GM18511 (cell line): ENCODE data around the gene PNP.
"Not testable (repeated sequence)": the region's sequence is repeated elsewhere in the genome, so short reads cannot be mapped to it uniquely, and the experiment has no call there.

ENCODE experiments used
- ATAC-seq: cut with Tn5 transposase; IDR thresholded peaks from one replicate; pipeline ENCODE4 v1.9.1; 2021; ENCODE audit warnings: mild to moderate bottlenecking, moderate library complexity; ENCODE audit not compliant: unreplicated experiment

Gene PNP

GRCh38 chr14:20489093-20489994 lies 20.1 kb downstream of the PNP start:
- peak; percentile 44 for ATAC-seq

DNA sequence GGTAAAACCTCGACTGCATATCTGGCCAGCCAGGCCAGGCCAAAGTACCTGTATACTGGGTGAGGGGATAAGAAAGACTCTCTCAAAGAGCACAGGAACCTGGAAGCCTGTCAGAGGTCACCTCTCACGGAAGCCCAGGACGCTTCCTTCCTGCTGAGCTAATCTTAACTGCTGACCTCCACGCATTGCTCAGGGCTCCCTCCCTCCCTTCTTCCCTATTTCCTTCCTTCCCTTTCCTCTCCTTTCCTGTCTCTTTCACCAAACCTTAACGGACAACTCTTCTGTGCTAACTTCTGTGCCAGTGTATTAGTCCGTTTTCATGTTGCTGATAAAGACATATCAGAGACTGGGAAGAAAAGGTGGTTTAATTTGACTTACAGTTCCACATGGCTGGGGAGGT lies 21.4 kb downstream of the PNP start:
- no peak for ATAC-seq

GRCh38 chr14:20492486-20492885 lies 23.3 kb downstream of the PNP start:
- ATAC-seq, result no peak

GRCh38 chr14:20493634-20494033 lies 24.4 kb downstream of the PNP start:
- no peak for ATAC-seq

DNA sequence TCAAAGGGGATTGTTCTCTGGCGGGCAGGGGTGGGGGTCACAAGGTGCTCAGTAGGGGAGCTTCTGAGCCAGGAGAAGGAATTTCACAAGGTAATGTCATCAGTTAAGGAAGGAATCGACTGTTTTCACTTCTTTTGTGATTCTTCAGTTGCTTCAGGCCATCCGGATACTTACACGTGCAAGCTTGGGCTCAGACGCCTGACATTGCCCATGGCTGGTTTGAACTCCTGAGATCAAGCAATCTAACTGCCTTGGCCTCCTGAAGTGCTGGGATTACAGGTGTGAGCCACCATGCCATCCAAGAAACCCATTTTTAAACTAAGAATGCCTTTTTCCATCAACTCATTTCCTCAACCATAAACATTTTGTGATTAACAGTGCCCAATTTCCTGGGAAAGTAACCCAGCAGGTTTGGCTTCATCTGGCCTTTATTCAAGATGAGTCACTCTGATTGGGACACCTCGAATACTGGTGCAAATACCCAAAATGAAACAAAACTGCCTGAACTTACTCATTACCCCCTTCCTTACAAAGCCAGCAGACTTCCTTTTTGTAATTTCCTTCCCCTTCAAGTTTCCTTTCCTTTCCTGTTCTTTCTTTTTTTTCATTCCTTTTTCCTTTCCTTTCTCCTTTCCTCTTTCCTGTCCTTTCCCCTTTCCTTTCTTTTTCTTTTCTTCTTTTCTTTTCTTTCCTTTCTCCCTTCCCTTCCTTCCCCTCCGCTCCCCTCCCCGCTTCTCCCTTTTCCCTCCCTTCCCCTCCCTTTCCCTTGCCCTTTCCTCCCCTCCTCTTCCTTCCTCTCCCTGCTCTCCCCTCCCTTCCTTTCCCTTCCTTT lies 25.9 kb downstream of the PNP start:
- ATAC-seq, result no peak

DNA sequence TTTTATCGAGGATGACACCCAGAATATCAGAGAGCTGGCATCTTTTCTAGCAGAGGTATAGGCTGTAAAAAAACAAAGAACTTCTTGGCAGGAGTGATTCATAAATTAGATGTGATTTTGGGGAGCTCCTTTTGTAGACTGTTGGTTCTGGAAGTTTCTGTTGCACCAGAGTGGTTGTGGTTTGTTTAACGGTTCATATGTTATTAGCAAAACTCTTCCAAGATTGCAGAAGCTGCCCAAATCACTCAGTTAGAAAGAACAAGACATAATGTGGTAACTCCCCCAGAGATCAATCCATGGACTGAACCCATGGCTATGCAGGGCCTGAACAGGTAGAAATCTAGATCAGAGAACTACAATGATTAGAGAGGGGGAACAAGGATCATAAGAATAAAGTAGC lies 29.4 kb downstream of the PNP start:
- no peak for ATAC-seq

- ATAC-seq, result no peak
Observed at GRCh38 chr14:20499108-20499507, 29.9 kb downstream of the PNP start.

DNA sequence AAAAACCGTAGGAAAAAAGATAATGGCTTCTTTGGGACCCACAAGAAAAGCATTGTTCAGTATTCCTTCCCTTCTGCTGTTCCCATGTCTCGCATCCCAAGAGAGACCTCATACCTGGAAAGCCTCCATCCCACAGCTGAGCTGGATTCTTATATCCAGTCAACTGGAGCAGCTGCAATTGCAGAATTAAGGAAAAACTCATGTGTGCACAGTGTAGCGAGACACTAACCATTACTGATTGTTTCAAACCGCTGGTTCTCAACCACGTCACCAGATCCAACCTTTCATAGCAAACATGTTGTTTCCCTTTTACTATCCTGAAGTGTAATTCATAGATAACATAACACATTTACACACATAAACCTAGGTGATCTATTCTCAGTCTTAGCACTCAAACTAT lies 30.7 kb downstream of the PNP start:
- no peak for ATAC-seq

- ATAC-seq, result no peak
Observed at GRCh38 chr14:20501346-20501745, 32.1 kb downstream of the PNP start.

- no peak for ATAC-seq
Observed at GRCh38 chr14:20503898-20504297, 34.7 kb downstream of the PNP start.

DNA sequence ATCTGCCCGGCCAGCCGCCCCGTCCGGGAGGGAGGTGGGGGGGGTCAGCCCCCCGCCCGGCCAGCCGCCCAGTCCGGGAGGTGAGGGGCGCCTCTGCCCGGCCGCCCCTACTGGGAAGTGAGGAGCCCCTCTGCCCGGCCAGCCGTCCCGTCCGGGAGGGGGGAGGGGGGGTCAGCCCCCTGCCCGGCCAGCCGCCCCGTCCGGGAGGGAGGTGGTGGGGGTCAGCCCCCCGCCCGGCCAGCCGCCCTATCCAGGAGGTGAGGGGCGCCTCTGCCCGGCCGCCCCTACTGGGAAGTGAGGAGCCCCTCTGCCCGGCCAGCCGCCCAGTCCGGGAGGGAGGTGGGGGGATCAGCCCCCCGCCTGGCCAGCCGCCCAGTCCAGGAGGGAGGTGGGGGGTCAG lies 37.1 kb downstream of the PNP start:
- ATAC-seq, result not testable (repeated sequence)

DNA sequence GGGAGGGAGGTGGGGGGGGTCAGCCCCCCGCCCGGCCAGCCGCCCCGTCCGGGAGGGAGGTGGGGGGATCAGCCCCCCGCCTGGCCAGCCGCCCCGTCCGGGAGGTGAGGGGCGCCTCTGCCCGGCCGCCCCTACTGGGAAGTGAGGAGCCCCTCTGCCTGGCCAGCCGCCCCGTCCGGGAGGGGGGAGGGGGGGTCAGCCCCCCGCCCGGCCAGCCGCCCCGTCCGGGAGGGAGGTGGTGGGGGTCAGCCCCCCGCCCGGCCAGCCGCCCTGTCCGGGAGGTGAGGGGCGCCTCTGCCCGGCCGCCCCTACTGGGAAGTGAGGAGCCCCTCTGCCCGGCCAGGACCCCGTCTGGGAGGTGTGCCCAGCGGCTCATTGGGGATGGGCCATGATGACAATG lies 37.5 kb downstream of the PNP start:
- not testable (repeated sequence) for ATAC-seq

DNA sequence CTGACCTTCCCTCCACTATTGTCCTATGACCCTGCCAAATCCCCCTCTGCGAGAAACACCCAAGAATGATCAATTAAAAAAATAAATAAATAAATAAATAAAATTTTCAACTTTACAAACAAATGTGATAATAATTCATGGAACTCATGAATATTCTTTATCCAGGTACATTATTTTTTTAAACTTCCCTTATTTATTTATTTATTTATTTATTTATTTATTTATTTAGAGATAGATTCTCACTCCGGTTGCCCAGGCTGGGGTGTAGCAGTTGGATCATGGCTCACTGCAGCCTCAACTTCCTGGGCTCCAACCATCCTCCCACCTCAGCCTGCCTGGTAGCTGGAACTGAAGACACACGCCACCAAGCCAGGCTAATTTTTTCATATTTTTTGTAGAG lies 38.3 kb downstream of the PNP start:
- not testable (repeated sequence) for ATAC-seq

- ATAC-seq, result no peak
Observed at GRCh38 chr14:20508367-20508766, 39.2 kb downstream of the PNP start.

DNA sequence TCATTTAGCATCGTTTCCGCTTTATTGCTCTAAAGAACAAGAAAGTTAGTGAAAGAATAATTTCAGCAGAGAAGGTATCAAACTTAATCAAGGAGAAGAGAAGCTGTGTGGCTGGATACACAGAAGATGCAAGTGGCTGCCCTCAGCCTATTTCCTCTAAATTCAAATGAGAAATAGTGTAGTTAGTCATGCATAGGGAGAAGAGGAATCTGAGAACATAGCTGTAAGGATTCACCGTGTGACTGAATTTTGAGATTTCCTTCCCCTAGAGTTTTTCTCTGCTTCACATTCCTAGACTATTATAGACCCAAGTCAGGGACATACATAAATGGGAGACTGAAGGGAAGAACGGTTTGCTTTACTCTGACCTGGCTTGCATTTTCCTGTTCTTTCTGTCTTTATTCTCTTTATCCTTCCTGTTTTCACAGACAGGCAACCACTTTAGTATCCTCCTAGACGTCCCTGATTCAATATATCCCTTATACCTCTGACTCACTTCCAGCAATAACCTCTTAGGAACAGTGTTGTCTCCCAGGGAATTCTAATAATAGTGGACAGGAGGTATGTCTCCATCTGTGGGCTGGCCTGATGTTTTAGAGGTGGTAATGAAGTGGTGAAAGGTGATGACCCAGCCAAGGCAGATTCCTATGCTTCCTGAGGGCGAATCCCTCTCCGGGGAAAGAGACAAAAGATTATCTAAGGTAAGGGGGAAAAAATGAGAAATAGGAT lies 43.1 kb downstream of the PNP start:
- no peak for ATAC-seq

- no peak for ATAC-seq
Observed at GRCh38 chr14:20515846-20516245, 46.6 kb downstream of the PNP start.

DNA sequence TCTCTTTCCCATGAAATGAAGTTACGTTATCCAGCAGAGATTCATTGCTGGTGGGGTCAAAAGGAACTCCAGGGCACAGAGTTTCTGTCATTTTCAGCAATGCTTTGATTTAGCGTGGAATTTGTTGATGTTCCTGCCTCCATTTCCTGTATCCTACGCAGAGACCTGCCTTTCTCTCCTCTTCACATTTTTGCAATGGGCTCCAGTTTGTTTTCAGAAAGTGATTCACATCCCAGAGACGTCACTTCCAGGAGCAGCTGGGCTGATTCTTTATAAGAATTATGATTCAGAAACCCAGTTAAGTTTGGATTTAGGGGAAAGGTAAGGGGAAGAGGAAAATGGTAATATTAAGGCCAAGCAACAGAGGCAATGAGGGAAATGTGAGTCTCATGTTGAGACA lies 47.7 kb downstream of the PNP start:
- ATAC-seq, result no peak

DNA sequence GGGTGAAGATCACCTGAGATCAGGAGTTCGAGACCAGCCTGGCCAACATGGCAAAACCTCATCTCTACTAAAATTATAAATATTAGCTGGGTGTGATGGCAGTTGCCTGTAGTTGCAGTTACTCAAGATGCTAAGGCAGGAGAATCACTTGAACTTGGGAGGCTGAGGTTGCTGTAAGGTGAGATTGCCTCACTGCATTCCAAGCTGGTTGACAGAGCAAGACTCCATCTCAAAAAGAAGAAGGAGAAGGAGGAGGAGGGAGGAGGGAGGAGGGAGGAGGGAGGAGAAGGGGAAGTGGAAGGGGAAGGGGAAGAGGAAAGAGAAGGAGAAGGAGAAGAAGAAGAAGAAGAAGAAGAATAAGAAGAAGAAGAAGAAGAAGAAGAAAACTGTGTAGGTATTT lies 53.1 kb downstream of the PNP start:
- no peak for ATAC-seq

DNA sequence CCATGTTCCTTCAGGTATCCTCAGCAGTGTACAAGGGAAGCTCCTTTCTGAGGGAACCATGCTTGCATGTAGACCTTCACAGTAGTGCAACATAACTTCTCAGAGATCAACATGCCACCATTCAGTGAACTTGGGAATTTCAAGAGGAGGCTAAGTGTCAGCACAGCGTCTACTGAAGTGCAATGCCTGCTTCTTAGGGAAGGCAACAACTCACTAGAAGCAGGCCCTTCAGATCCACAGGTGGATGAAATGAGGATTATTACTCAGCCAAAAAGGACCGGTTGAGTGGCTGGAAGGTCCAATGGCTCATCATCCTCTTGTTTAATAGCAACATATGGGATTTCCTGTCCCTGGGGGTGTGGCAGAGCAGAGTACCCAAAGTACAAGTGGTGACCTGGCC lies 54.8 kb downstream of the PNP start:
- ATAC-seq, result no peak
